GM10266 (cell line): ENCODE results near the gene PPP1R1B.

Experiments
- DNase-seq: peaks from one replicate; pipeline ENCODE4 v3.0.0; 2012; ENCODE audit errors: extremely low spot score
- TF ChIP-seq, protein P1 (sequence below): IDR thresholded peaks from 2 replicates; pipeline ENCODE4 v1.5.1; 2012; ENCODE audit warnings: mild to moderate bottlenecking, low read depth; ENCODE audit not compliant: control insufficient read depth, insufficient read depth; ENCODE audit errors: missing control alignments

Gene PPP1R1B

DNA sequence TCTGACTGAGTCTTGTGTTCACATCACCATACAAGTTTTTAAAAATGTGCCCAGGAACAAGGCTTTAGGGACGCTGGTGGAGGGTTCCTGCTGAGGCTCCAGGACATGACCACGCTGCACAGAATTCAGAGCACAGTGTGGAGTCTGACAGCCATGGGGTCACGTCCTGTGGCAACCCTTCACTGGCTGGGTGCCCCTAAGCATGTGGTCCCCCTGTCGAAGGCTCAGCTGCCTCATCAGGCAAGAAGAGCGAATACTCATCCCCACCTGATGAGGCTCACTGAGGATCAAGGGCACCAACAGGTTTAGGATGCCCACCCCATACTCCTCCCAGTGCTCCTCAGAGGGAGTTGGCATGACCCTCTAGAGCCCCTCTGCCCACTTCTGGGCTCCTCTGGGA, 47.4 kb downstream of the PPP1R1B start:
- TF ChIP-seq, protein P1, sequence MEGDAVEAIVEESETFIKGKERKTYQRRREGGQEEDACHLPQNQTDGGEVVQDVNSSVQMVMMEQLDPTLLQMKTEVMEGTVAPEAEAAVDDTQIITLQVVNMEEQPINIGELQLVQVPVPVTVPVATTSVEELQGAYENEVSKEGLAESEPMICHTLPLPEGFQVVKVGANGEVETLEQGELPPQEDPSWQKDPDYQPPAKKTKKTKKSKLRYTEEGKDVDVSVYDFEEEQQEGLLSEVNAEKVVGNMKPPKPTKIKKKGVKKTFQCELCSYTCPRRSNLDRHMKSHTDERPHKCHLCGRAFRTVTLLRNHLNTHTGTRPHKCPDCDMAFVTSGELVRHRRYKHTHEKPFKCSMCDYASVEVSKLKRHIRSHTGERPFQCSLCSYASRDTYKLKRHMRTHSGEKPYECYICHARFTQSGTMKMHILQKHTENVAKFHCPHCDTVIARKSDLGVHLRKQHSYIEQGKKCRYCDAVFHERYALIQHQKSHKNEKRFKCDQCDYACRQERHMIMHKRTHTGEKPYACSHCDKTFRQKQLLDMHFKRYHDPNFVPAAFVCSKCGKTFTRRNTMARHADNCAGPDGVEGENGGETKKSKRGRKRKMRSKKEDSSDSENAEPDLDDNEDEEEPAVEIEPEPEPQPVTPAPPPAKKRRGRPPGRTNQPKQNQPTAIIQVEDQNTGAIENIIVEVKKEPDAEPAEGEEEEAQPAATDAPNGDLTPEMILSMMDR, result no peak
- DNase-seq, result no peak

DNA sequence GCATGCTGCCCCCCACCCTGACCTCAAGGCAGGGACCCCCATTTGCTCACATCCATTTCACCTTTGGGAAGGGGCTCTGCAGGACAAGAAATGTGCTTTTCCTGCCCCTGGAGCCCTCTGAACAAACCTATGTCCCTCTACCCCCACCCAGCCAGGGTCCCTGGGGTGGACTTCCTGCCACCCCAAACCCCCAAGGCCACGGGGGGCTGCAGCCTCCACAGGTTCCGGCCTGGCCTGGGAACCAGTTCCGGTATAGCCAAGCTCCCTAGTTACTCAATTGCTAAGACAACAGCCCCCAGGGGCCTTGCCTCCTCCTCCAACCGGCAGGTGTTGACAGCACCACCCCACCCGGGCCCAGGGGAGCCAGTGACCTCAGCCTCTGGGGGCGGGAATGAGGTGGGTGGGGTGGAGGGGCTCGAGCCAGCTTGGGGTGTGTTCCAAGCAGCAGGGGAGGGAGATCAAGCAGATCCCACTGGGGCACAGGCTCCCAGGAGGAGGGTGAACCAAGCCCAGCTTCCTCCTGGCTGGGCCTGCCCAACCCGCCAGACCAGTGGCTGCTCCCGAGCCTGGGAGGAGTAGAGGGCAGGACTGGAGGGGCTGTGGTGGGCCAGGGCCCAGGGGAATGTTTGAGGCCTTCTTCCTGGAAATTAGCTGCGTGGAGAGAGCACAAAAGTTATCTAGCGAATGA, 48.1 kb downstream of the PPP1R1B start:
- TF ChIP-seq, protein P1, result no peak
- DNase-seq, result no peak

DNA sequence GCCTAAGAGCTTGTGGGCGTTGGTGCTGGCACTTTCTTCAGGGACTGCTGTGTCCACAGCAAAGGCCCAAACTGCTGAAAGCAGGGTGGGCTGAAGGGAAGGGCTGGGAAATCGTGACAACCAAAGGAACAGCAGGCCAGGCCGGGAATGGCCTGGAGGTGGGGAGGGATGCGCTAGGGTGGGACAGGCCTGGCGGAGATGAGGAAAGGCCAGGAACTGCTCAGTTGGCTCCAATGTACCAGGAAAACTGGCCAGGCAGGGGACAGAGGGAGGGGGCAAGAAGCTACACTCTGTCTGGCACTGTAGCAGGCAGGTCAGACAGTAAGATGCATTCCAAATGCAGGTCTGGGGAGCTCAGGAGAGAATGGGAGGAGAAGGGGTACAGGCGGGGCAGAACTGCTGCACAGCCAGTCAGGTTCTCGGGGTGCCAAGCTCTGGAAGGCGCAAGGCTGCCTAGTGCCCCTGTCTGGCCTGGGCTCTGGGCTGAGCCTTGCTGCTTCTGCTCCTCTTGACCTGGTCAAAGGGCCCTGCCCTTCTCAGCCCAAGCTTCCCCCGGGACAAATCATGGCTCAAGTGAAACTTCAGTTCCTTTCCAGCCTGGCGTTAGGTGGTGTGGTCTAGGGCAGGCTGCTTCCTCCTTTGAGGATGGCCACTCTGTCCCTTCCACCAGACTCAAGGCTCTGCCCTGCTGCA, 48.8 kb downstream of the PPP1R1B start:
- DNase-seq, result no peak

DNA sequence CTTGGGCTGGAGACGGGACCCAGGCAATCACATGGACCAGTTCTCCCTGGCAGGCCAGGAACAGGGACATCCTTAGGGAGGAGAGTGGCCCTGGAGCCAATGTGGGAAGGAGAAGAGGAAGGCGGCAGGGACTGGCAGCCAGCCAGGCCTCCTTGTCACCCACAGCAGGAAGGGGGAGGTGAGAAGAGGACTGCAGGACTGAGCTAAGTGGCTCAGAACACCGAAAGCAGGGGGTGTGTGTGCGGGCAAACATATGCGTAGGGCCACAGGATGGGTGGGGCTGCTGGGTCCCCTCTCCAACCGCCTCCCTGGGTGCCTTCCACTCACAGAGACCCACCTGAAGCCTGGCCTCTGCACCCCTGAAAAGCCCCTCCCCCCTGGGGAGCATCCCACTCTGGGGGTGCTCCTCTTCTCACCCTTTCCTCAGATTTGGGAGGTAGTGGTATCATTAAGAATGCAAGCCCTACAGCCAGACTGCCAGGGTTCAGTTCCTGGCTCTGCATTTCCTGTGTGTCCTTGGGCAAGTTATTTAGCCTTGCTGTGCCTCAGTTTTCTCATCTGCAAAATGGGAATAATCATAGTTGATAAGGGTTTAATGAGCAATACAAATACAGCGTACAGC, 49.6 kb downstream of the PPP1R1B start:
- TF ChIP-seq, protein P1, result no peak
- DNase-seq, result peak; percentile 64

More for the DNA sequence above, 48.8 kb downstream of the PPP1R1B start:
- TF ChIP-seq, protein P1, result no peak

DNA sequence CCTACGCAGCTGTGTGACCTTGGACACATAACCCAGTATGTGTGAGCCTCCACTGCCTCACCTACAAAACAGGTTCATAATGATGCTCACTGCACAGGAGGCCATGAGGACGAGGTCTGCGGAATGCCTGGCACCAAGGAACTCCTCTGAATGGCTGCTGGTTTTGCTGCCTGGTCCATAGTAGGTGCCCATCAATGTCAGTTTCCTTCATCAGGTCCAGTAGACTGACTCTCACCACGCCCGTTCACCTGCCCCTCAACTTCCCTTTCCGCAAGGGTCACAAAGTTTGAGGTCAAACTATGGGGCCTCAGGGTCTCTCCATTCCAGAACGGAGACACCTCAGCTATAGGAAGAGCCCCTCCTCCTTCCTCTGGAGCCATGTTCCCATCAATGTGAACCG, 50.3 kb downstream of the PPP1R1B start:
- TF ChIP-seq, protein P1, result no peak
- DNase-seq, result no peak

DNA sequence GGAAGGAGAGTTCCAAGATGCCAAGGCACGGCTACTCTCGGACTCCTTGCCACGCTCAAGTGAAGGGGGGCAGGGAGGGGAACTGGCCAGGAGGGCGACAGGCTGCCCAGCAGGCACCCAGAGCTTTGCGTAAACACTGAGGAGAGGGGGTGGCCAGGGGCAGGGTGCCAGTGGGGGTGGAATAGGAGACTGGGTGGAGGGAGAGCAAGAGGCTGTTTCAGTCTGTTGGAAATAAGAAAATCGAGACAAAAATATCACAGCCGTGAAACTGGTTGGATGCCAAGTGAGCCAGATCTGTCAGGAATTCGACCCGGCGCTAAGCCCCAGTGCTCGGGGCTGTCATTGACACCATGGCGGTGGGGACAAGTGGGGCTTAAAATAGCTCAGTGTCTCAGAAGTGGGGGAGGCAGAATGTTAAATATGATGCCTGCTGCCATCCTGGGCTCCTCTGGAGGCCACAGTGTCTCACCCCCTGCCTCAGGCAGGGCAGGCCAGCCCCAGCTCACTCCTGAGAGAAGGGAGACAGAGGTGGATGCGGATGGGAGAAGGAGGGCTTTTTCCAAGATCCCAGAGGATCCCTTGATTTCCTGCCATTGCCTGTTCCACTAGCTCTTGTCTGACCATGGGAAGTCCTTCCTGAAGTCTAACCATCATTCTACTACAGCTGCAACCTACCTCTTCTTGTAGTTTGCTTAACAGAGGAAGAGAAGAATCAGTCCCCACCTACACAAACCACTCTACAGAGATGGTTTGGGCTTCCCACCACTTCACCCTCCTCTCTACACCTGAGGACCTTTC, 51.0 kb downstream of the PPP1R1B start:
- TF ChIP-seq, protein P1, result no peak
- no peak for DNase-seq
